Chondrocyte (in vitro differentiated cells): ENCODE measurements around the gene OSBPL8. TPM values are rescaled to one million over a fixed set of nuclear protein-coding genes. Genes with fewer than 3 reads are reported as not detected.
"Not testable (repeated sequence)": the region's sequence is repeated elsewhere in the genome, so short reads cannot be mapped to it uniquely, and the experiment has no call there.

Source experiments
- DNase-seq: peaks from one replicate; pipeline ENCODE4 v3.0.0; 2021; ENCODE audit warnings: mixed read lengths, low spot score
- H3K27ac Mint-ChIP-seq: one replicate; pipeline ENCODE4 v1.8.0; 2021; ENCODE audit warnings: mild to moderate bottlenecking, moderate library complexity, mixed read lengths; ENCODE audit not compliant: unreplicated experiment
- H3K27me3 Mint-ChIP-seq: 2 replicates; pipeline ENCODE4 v1.8.0; 2021; ENCODE audit warnings: low read depth, mixed read lengths
- H3K36me3 Mint-ChIP-seq: 2 replicates; pipeline ENCODE4 v1.8.0; 2021; ENCODE audit warnings: low read depth, mixed read lengths
- H3K4me1 Mint-ChIP-seq: 2 replicates; pipeline ENCODE4 v1.8.0; 2021; ENCODE audit warnings: low read depth, mild to moderate bottlenecking, mixed read lengths
- H3K4me3 Mint-ChIP-seq: one replicate; pipeline ENCODE4 v1.8.0; 2021; ENCODE audit warnings: mild to moderate bottlenecking, moderate library complexity, mixed read lengths; ENCODE audit not compliant: unreplicated experiment
- H3K9me3 Mint-ChIP-seq: 2 replicates; pipeline ENCODE4 v1.8.0; 2021; ENCODE audit warnings: low read depth, mixed read lengths
- total RNA-seq: library from RNA; stranded (reverse); gene quantifications from 3 replicates; pipeline ENCODE4 v1.2.1, GENCODE V29; 2021
- TF ChIP-seq, protein P1 (sequence below): fragments of 200-600 bp; sonication (generic); IDR thresholded peaks from 2 replicates; pipeline ENCODE4 v1.5.0; 2021; ENCODE audit warnings: antibody characterized with exemption, mild to moderate bottlenecking, moderate library complexity

OSBPL8 gene
- total RNA-seq, 1 donor from 2014 or later, result 105 TPM

DNA sequence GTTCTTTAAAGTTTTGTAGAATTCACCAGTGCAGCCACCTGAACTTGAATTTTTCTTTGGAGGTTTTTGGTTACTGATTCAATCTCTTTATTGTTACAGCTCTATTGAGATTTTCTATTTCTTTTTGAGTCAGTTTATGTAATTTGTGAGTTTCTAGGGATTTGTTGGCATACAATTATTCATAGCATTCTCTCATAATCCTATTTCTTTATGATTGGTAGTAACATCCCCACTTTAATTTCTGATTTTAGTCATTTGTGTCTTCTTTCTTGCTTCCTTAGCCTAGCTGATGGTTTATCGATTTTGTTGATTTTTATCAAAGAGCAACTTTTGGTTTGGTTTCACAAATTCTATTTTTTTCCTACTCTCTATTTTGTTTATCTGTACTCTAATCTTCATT lies 193.4 kb downstream of the OSBPL8 start:
- H3K4me3 Mint-ChIP-seq, result no peak overlapping the region

DNA sequence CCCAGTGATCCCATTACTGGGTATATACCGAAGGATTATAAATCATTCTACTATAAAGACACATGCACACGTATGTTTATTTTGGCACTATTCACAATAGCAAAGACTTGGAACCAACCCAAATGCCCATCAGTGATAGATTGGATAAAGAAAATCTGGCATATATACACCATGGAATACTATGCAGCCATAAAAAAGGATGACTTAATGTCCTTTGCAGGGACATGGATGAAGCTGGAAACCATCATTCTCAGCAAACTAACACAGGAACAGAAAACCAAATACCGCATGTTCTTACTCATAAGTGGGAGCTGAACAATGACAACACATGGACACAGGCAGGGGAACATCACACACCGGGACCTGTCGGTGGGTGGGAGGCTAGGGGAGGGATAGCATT lies 195.4 kb downstream of the OSBPL8 start:
- not testable (repeated sequence) for H3K4me3 Mint-ChIP-seq, H3K27me3 Mint-ChIP-seq, H3K4me1 Mint-ChIP-seq, H3K27ac Mint-ChIP-seq, DNase-seq
- Mint-ChIP-seq H3K9me3 (peaks cover 14% of the 10 kb centered on the region), H3K36me3 (peaks cover 50% of the 10 kb centered on the region)

More for the DNA sequence above, 193.4 kb downstream of the OSBPL8 start:
- Mint-ChIP-seq H3K27ac (no peak overlapping the region), H3K36me3 (peaks cover 54% of the 10 kb centered on the region), H3K27me3 (no peaks in the 10 kb centered on the region), H3K4me1 (no peaks in the 10 kb centered on the region), H3K9me3 (peaks cover 14% of the 10 kb centered on the region)
- DNase-seq, result no peak
- TF ChIP-seq, protein P1, sequence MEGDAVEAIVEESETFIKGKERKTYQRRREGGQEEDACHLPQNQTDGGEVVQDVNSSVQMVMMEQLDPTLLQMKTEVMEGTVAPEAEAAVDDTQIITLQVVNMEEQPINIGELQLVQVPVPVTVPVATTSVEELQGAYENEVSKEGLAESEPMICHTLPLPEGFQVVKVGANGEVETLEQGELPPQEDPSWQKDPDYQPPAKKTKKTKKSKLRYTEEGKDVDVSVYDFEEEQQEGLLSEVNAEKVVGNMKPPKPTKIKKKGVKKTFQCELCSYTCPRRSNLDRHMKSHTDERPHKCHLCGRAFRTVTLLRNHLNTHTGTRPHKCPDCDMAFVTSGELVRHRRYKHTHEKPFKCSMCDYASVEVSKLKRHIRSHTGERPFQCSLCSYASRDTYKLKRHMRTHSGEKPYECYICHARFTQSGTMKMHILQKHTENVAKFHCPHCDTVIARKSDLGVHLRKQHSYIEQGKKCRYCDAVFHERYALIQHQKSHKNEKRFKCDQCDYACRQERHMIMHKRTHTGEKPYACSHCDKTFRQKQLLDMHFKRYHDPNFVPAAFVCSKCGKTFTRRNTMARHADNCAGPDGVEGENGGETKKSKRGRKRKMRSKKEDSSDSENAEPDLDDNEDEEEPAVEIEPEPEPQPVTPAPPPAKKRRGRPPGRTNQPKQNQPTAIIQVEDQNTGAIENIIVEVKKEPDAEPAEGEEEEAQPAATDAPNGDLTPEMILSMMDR, result no peak

DNA sequence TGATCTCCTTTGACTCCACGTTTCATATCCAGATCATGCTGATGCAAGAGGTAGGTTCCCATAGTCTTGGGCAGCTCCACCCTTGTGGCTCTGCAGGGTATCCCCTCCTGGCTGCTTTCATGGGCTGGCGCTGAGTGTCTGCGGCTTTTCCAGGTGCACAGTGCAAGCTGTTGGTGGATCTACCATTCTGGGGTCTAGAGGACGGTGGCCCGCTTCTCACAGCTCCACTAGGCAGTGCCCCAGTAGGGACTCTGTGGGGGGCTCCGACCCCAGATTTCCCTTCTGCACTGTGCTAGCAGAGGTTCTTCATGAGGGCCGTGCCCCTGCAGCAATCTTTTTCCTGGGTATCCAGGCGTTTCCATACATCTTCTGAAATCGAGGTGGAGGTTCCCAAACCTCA lies 199.3 kb downstream of the OSBPL8 start:
- no peak overlapping the region for H3K4me3 Mint-ChIP-seq
- TF ChIP-seq, protein P1, result no peak
- DNase-seq, result no peak
- no peak overlapping the region for H3K27ac Mint-ChIP-seq
- H3K27me3 Mint-ChIP-seq, result no peaks in the 10 kb centered on the region
- peaks cover 30% of the 10 kb centered on the region for H3K36me3 Mint-ChIP-seq
- peaks cover 4% of the 10 kb centered on the region for H3K9me3 Mint-ChIP-seq
- H3K4me1 Mint-ChIP-seq, result peaks cover 18% of the 10 kb centered on the region

DNA sequence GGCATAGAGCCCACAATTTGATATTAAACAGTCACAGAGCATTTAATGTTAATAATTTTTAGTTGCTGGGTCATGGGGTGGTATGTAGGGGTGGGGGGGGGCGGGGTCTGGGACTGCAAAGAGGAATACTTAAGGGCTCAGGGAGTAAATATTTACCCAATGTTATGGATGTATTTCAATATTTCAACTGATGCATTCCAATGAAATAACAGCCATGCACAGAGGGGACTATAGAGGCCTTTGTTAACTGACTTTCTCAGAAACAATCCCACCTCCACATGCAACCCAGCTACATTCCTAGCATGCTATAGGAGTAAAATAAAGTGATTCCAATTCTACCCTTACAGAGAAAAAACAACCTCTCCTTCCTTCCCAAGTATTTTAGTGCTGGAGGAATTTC lies 203.5 kb downstream of the OSBPL8 start:
- no peak for DNase-seq
- TF ChIP-seq, protein P1, result no peak
- H3K27me3 Mint-ChIP-seq, result no peaks in the 10 kb centered on the region
- H3K9me3 Mint-ChIP-seq, result no peaks in the 10 kb centered on the region
- H3K4me1 Mint-ChIP-seq, result peaks cover 18% of the 10 kb centered on the region
- H3K36me3 Mint-ChIP-seq, result peaks cover 12% of the 10 kb centered on the region
- H3K4me3 Mint-ChIP-seq, result no peak overlapping the region
- H3K27ac Mint-ChIP-seq, result peak overlapping the region; percentile 6

DNA sequence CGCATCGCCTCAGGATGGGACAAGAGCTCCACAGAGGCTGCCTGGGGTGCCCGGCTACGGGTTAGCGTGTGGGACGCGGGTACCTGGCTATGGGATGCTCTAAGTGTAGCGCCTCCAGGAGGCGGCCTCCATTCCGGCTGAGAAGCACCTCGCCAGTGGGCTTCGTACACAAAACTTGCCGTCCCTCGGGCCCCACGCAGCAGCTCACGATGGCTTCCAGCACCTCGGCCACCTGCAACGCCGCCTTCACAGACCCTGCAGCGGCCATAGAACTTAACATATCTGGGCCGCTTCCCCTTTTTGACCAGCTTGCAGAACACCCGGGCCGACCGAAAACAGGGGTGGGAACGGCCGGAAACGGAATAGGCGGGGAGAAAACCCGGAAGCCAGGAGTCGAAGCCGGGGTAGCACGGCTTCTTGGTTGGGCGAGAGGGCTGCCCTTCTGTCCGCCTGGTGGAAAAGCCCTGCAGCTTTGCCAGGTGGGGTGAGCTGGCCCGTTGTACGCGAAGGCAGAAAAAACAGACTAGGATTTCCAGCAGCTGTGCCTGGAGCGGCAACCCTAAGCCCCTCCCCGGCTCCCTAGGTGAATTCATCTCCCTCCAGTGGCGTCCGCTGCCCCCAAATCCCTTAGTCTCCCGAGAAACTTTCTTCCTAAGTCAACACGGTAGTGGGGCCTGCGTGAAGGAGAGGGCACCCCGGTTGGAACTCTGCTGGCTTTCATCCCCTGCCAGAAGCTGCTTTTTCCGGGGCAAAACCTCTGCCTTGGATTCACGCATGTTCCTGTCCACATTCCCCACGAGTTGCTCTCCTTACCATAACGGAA lies 211.3 kb downstream of the OSBPL8 start, which contains the start of gene BBS10:
Gene BBS10 (minus strand): TSS at position 337 of the 823 bp plus-strand sequence. CDS start 57 bp downstream, at position 280.
- TF ChIP-seq, protein P1, result peak; percentile 82
- peak within 1 kb of the TSS; percentile 92 for H3K4me3 Mint-ChIP-seq
- peak within 1 kb of the TSS; percentile 91 for H3K27ac Mint-ChIP-seq
- H3K36me3 Mint-ChIP-seq, result no peaks in the 10 kb centered on the region
- no peaks in the 10 kb centered on the region for H3K9me3 Mint-ChIP-seq
- peaks cover 33% of the 10 kb centered on the region for H3K4me1 Mint-ChIP-seq
- DNase-seq, result peak; percentile 96
- no peaks in the 10 kb centered on the region for H3K27me3 Mint-ChIP-seq
